ENCODE measurements around the gene JARID2.

DNA sequence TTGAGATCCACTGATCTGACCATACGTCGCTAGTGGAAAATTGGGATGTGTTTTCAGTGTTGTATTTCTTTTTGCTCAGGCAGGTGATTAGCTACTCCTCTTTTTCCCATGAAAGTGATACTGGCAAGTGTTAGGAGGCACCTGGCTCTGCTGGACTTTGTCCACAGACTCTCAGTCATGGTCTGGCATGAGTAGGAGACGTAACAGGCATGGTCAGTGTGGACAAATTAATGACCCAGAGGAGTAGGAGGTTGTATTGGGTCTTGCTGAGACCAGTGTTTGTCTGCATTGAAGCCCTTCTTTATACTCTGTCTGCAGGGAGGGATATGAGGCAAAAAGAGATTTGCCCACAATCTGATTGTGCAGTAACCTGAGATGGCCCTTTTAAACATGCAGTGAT lies 238.3 kb downstream of the JARID2 start:
- TF ChIP-seq EZH2 (IDR thresholded peaks at IDR 0.05) (no peak), POLR2A (IDR thresholded peaks at IDR 0.05; ENCODE audit: borderline replicate concordance, extremely low read depth, insufficient read depth, insufficient read length) (no peak), POLR2AphosphoS5 (IDR thresholded peaks at IDR 0.05; ENCODE audit: low read depth, low read length) (no peak), EGR1 (IDR thresholded peaks at IDR 0.05; ENCODE audit: low read depth) (no peak), TCF7L2 (IDR thresholded peaks at IDR 0.05; ENCODE audit: borderline replicate concordance, extremely low read depth, insufficient read depth, insufficient read length) (no peak), YY1 (IDR thresholded peaks at IDR 0.05; ENCODE audit: extremely low read depth, insufficient replicate concordance, low read depth, low read length) (no peak), CEBPB (IDR thresholded peaks at IDR 0.05; ENCODE audit: low read depth) (no peak), CBX3 (IDR thresholded peaks at IDR 0.05; ENCODE audit: low read depth) (no peak)
- TF ChIP-seq, protein P1, sequence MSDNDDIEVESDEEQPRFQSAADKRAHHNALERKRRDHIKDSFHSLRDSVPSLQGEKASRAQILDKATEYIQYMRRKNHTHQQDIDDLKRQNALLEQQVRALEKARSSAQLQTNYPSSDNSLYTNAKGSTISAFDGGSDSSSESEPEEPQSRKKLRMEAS (IDR thresholded peaks at IDR 0.05), result no peak
- TF ChIP-seq, protein P2, sequence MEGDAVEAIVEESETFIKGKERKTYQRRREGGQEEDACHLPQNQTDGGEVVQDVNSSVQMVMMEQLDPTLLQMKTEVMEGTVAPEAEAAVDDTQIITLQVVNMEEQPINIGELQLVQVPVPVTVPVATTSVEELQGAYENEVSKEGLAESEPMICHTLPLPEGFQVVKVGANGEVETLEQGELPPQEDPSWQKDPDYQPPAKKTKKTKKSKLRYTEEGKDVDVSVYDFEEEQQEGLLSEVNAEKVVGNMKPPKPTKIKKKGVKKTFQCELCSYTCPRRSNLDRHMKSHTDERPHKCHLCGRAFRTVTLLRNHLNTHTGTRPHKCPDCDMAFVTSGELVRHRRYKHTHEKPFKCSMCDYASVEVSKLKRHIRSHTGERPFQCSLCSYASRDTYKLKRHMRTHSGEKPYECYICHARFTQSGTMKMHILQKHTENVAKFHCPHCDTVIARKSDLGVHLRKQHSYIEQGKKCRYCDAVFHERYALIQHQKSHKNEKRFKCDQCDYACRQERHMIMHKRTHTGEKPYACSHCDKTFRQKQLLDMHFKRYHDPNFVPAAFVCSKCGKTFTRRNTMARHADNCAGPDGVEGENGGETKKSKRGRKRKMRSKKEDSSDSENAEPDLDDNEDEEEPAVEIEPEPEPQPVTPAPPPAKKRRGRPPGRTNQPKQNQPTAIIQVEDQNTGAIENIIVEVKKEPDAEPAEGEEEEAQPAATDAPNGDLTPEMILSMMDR (IDR thresholded peaks at IDR 0.05 in 2 of 3, conservative IDR thresholded peaks at IDR 0.05 in 1 of 3; ENCODE audit: borderline replicate concordance in 1 of 3, insufficient read depth in 1 of 3, low read depth in 2 of 3, low read length in 2 of 3), result no peak
- TF ChIP-seq, protein P3, sequence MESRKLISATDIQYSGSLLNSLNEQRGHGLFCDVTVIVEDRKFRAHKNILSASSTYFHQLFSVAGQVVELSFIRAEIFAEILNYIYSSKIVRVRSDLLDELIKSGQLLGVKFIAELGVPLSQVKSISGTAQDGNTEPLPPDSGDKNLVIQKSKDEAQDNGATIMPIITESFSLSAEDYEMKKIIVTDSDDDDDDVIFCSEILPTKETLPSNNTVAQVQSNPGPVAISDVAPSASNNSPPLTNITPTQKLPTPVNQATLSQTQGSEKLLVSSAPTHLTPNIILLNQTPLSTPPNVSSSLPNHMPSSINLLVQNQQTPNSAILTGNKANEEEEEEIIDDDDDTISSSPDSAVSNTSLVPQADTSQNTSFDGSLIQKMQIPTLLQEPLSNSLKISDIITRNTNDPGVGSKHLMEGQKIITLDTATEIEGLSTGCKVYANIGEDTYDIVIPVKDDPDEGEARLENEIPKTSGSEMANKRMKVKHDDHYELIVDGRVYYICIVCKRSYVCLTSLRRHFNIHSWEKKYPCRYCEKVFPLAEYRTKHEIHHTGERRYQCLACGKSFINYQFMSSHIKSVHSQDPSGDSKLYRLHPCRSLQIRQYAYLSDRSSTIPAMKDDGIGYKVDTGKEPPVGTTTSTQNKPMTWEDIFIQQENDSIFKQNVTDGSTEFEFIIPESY (IDR thresholded peaks at IDR 0.05; ENCODE audit: extremely low read depth, insufficient replicate concordance, low read length), result no peak
- TF ChIP-seq, protein P4, sequence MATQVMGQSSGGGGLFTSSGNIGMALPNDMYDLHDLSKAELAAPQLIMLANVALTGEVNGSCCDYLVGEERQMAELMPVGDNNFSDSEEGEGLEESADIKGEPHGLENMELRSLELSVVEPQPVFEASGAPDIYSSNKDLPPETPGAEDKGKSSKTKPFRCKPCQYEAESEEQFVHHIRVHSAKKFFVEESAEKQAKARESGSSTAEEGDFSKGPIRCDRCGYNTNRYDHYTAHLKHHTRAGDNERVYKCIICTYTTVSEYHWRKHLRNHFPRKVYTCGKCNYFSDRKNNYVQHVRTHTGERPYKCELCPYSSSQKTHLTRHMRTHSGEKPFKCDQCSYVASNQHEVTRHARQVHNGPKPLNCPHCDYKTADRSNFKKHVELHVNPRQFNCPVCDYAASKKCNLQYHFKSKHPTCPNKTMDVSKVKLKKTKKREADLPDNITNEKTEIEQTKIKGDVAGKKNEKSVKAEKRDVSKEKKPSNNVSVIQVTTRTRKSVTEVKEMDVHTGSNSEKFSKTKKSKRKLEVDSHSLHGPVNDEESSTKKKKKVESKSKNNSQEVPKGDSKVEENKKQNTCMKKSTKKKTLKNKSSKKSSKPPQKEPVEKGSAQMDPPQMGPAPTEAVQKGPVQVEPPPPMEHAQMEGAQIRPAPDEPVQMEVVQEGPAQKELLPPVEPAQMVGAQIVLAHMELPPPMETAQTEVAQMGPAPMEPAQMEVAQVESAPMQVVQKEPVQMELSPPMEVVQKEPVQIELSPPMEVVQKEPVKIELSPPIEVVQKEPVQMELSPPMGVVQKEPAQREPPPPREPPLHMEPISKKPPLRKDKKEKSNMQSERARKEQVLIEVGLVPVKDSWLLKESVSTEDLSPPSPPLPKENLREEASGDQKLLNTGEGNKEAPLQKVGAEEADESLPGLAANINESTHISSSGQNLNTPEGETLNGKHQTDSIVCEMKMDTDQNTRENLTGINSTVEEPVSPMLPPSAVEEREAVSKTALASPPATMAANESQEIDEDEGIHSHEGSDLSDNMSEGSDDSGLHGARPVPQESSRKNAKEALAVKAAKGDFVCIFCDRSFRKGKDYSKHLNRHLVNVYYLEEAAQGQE (IDR thresholded peaks at IDR 0.05; ENCODE audit: low read depth), result no peak
- TF ChIP-seq, protein P5, sequence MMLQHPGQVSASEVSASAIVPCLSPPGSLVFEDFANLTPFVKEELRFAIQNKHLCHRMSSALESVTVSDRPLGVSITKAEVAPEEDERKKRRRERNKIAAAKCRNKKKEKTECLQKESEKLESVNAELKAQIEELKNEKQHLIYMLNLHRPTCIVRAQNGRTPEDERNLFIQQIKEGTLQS (IDR thresholded peaks at IDR 0.05), result no peak
